GM12878 (cell line): Measurements from ENCODE around the gene CAMTA1. TPM values are rescaled to one million over a fixed set of nuclear protein-coding genes. Genes with fewer than 3 reads are reported as not detected.

ENCODE experiments used
- HCFC1 ChIP-seq: fragments of 150-350 bp; IDR thresholded peaks from 2 replicates; pipeline ENCODE4 v1.6.1; 2014; ENCODE audit warnings: low read length
- HDGF ChIP-seq: fragments of 450-650 bp; IDR thresholded peaks from 2 replicates; pipeline ENCODE4 v1.6.1; 2016; ENCODE audit warnings: antibody characterized with exemption
- IRF4 ChIP-seq: IDR thresholded peaks from 2 replicates; pipeline ENCODE4 v1.6.1; 2011; ENCODE audit warnings: low read depth, low read length
- MEF2B ChIP-seq: fragments of 450-650 bp; IDR thresholded peaks from 2 replicates; pipeline ENCODE4 v1.6.1; 2018; ENCODE audit warnings: mild to moderate bottlenecking, moderate library complexity; ENCODE audit not compliant: partially characterized antibody, poor library complexity, severe bottlenecking
- POLR2AphosphoS2 ChIP-seq: IDR thresholded peaks from 2 replicates; pipeline ENCODE4 v1.6.1; 2011; ENCODE audit warnings: low read depth, mild to moderate bottlenecking, low read length, improper control_type of control experiment, moderate library complexity
- TARDBP ChIP-seq: IDR thresholded peaks from 2 replicates; pipeline ENCODE4 v1.6.1; 2016; ENCODE audit warnings: borderline replicate concordance
- TCF7 ChIP-seq: IDR thresholded peaks from 2 replicates; pipeline ENCODE4 v1.6.1; 2014; ENCODE audit warnings: antibody characterized with exemption, borderline replicate concordance
- ZNF592 ChIP-seq: fragments of 450-650 bp; IDR thresholded peaks from 2 replicates; pipeline ENCODE4 v1.6.1; 2017; ENCODE audit warnings: mild to moderate bottlenecking, moderate library complexity
- polyA plus RNA-seq, 11 experiments: library from polyadenylated mRNA; depleted of rRNA in 4 of 11; unstranded in 6 of 11; stranded (reverse) in 5 of 11; fragments of >200 nt; fragmentation: Nextera tagmentation in 4 of 11; fragmentation: Illumina TruSeq in 1 of 11; extraction: Ambion mirVana in 4 of 11; extraction: Trizol in 1 of 11; gene quantifications; 1 replicate in 1 of 11; 2 replicates in 10 of 11; pipeline versions ENCODE4 v1.2.1 to v1.2.3, GENCODE V29; 2011 to 2016; ENCODE audit warnings: inconsistent platforms in 2 of 11, missing spikeins in 2 of 11, low read depth in 1 of 11
- total RNA-seq, 4 experiments: library from RNA; depleted of rRNA in 3 of 4; stranded (reverse); fragments of >200 nt in 3 of 4; fragmentation: Illumina TruSeq in 1 of 4; extraction: Trizol in 1 of 4; gene quantifications; 2 replicates each; pipeline versions ENCODE4 v1.2.1 to v1.2.3, GENCODE V29; 2013 to 2021
- TF ChIP-seq, protein P1 (sequence below): fragments of 450-650 bp; formaldehyde crosslinking; IDR thresholded peaks from 2 replicates; pipeline ENCODE4 v1.4.0; 2022; ENCODE audit warnings: mild to moderate bottlenecking, moderate library complexity

Gene CAMTA1
- total and polyA plus RNA-seq, 10 of the 15 experiments (the other 5 are each of a cell fraction or from before 2014, with no cell fraction given), result 37.7 to 148 (median 76.4) TPM

GRCh38 chr1:7221826-7222694, 436.8 kb downstream of the CAMTA1 start (continued):
- TF ChIP-seq, protein P1, sequence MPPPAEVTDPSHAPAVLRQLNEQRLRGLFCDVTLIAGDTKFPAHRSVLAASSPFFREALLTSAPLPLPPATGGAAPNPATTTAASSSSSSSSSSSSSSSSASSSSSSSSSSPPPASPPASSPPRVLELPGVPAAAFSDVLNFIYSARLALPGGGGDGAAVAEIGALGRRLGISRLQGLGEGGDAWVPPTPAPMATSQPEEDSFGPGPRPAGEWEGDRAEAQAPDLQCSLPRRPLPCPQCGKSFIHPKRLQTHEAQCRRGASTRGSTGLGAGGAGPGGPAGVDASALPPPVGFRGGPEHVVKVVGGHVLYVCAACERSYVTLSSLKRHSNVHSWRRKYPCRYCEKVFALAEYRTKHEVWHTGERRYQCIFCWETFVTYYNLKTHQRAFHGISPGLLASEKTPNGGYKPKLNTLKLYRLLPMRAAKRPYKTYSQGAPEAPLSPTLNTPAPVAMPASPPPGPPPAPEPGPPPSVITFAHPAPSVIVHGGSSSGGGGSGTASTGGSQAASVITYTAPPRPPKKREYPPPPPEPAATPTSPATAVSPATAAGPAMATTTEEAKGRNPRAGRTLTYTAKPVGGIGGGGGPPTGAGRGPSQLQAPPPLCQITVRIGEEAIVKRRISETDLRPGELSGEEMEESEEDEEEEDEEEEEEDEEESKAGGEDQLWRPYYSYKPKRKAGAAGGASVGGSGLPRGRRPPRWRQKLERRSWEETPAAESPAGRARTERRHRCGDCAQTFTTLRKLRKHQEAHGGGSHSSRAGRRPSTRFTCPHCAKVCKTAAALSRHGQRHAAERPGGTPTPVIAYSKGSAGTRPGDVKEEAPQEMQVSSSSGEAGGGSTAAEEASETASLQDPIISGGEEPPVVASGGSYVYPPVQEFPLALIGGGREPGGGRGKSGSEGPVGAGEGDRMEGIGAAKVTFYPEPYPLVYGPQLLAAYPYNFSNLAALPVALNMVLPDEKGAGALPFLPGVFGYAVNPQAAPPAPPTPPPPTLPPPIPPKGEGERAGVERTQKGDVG (CRISPR knock-in tag), result no peak
- no peak for TF ChIP-seq TCF7
- TF ChIP-seq HCFC1, result no peak
- no peak for TF ChIP-seq TARDBP
- TF ChIP-seq ZNF592, result no peak
- TF ChIP-seq POLR2AphosphoS2, result no peak
- no peak for TF ChIP-seq IRF4
- no peak for TF ChIP-seq MEF2B
- TF ChIP-seq HDGF, result no peak
